HG03565 (cell line): ENCODE measurements around the gene RFFL.
"Not testable (repeated sequence)": the region's sequence is repeated elsewhere in the genome, so short reads cannot be mapped to it uniquely, and the experiment has no call there.

Source experiments
- ATAC-seq: cut with Tn5 transposase; IDR thresholded peaks from one replicate; pipeline ENCODE4 v1.9.1; 2021; ENCODE audit warnings: mild to moderate bottlenecking, moderate library complexity; ENCODE audit not compliant: unreplicated experiment

Gene RFFL

GRCh38 chr17:35050170-35050569, 13.3 kb downstream of the RFFL start:
- ATAC-seq = no peak

- ATAC-seq = no peak
Measured at GRCh38 chr17:35048685-35049379, 14.7 kb downstream of the RFFL start.

- ATAC-seq = peak; percentile 66
Measured at GRCh38 chr17:35046740-35047283, 16.7 kb downstream of the RFFL start.

GRCh38 chr17:35046245-35046644, 17.3 kb downstream of the RFFL start:
- ATAC-seq = no peak

- ATAC-seq = not testable (repeated sequence)
Measured at GRCh38 chr17:35045458-35045979, 18.0 kb downstream of the RFFL start.

GRCh38 chr17:35044181-35044580, 19.3 kb downstream of the RFFL start:
- no peak for ATAC-seq

GRCh38 chr17:35041390-35041789, 22.1 kb downstream of the RFFL start:
- ATAC-seq = no peak

GRCh38 chr17:35038453-35038852, 25.1 kb downstream of the RFFL start:
- no peak for ATAC-seq

GRCh38 chr17:35030780-35031179, 32.7 kb downstream of the RFFL start:
- no peak for ATAC-seq

- no peak for ATAC-seq
Measured at GRCh38 chr17:35028531-35029262, 34.8 kb downstream of the RFFL start.

GRCh38 chr17:35028097-35028496, 35.4 kb downstream of the RFFL start:
- not testable (repeated sequence) for ATAC-seq

GRCh38 chr17:35025541-35025940, 38.0 kb downstream of the RFFL start:
- no peak for ATAC-seq

- ATAC-seq = no peak
Measured at GRCh38 chr17:35023538-35023937, 40.0 kb downstream of the RFFL start.

GRCh38 chr17:35022536-35023063, 40.9 kb downstream of the RFFL start:
- ATAC-seq = no peak

- no peak for ATAC-seq
Measured at GRCh38 chr17:35021520-35022380, 41.8 kb downstream of the RFFL start.

- ATAC-seq = no peak
Measured at GRCh38 chr17:35019386-35020179, 43.9 kb downstream of the RFFL start.

- ATAC-seq = no peak
Measured at GRCh38 chr17:35018814-35019213, 44.7 kb downstream of the RFFL start.

GRCh38 chr17:35017021-35017420, 46.5 kb downstream of the RFFL start:
- no peak for ATAC-seq

GRCh38 chr17:35016369-35016768, 47.1 kb downstream of the RFFL start:
- no peak for ATAC-seq

GRCh38 chr17:35011671-35012216, 51.8 kb downstream of the RFFL start:
- no peak for ATAC-seq
